ENCODE results near the gene BCL2L12. TPM values are rescaled to one million over a fixed set of nuclear protein-coding genes. Genes with fewer than 3 reads are reported as not detected.

Gene BCL2L12
- total RNA-seq, 1 experiment from 2014 or later = 93.9 TPM

DNA sequence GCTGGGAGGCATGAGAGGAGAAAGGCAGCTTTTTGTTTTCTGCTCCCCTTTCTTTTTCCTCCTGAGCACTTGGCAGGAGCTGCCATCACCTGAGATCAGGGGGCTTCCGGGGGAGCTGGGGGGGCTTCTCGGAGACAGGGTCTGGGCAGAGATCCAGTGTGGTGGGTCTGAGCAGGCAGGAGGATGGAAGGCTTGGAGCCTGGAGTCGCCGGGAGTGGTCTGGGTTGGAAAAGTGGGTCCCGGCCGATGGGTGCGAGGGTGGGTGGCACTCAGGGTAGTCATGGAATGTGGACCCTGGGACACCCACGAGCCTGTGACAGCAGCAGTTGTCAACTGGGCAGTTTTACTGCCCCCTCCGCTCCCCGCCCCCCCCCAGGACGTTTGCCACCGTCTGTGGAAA lies 21.4 kb downstream of the BCL2L12 start:
- Histone ChIP-seq H2AFZ (ENCODE audit: low read depth, low read length, poor library complexity, severe bottlenecking) (no peak overlapping the region), H3K4me2 (ENCODE audit: low read length) (no peak overlapping the region), H3K9ac (ENCODE audit: low read length) (no peak overlapping the region), H3K27me3 (ENCODE audit: insufficient read depth, low read length) (no peaks in the 10 kb centered on the region), H3K36me3 (ENCODE audit: control insufficient read depth in 1 of 2, insufficient read depth in 2 of 2, low read length in 2 of 2) (peaks cover 35 to 46% of the 10 kb centered on the region in 2 experiments), H3K27ac (ENCODE audit: low read depth, low read length) (no peak overlapping the region), H3K9me2 (ENCODE audit: insufficient read depth) (no peaks in the 10 kb centered on the region), H3K9me3 (ENCODE audit: control insufficient read depth in 1 of 2, insufficient read depth in 1 of 2, low read depth in 1 of 2, low read length in 2 of 2) (no peaks in the 10 kb centered on the region), H3K4me1 (ENCODE audit: control insufficient read depth in 1 of 2, insufficient read depth in 2 of 2, low read length in 2 of 2) (peaks cover 0 to 26% of the 10 kb centered on the region in 2 experiments; a peak in 2 of 4 replicates), H4K20me1 (ENCODE audit: insufficient read depth) (peaks cover 13% of the 10 kb centered on the region; the same call in 1 of the 2 replicates), H3K79me2 (ENCODE audit: insufficient read depth, low read length) (peaks cover 37% of the 10 kb centered on the region), H3K4me3 (replicated peaks in 1 of 2; ENCODE audit: low read depth in 1 of 2, low read length in 2 of 2) (no peak overlapping the region)
- ATAC-seq (no peak), DNase-seq (ENCODE audit: low read depth, low spot score) (no peak)
- BruUV-seq (replicated peaks) = no TSS peak
- ChIA-PET POLR2A (interaction anchor here (1.0 kb wide), 1 partner anchor 31 kb away, joined by 3 read pairs; no protein-coding TSS in a partner anchor), CTCF (interaction anchor here (0.9 kb wide), 1 partner anchor 11 kb away, joined by 3 read pairs; no protein-coding TSS in a partner anchor), RAD21 (ENCODE audit: low non-redundant PET in 1 of 2, low total read pairs in 2 of 2, uncharacterized antibody in 2 of 2, unreplicated experiment in 2 of 2) (no interaction called here)
- intact Hi-C loops (cut with micrococcal nuclease) = no loop called here
- TF ChIP-seq ELF1 (IDR thresholded peaks at IDR 0.05; ENCODE audit: borderline replicate concordance, low read depth) (no peak), ZNF274 (IDR thresholded peaks at IDR 0.05; ENCODE audit: low read depth, low read length) (no peak), CBX3 (IDR thresholded peaks at IDR 0.05; ENCODE audit: low read depth) (no peak)

DNA sequence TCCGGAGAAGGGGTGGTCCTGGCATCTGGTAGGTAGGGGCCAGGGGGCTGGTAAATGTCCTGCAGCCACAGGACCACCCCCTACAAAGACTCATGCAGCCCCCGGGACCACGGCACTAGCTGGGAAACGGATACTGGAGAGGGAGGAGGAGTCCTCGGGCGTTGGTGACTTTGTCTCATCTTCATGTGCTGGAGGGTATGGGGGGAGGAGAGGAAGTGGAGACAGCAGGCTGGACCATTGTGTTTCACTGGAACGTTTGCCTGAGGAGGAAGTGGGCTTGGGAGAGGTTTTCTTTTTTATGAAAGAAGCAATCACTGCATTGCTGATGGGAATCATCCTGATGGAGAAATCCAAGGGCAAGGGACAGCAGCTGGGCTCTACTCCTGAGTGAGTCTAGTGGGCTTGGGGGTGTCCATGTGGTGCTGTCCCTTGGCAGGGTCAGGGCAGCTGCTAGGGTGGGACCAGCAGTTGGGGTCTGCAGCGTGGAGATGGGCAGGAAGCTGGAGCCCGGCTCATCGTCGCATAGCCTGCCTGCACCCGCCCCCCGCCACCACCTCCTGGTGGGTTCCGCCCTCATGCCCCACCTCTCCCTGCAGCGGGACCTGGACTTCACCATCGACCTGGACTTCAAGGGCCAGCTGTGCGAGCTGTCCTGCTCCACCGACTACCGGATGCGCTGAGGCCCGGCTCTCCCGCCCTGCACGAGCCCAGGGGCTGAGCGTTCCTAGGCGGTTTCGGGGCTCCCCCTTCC lies 22.0 kb downstream of the BCL2L12 start:
- H3K79me2 ChIP-seq (ENCODE audit: insufficient read depth, low read length) = peaks cover 31% of the 10 kb centered on the region
- intact Hi-C loops (cut with micrococcal nuclease) = no loop called here
- peaks cover 30 to 40% of the 10 kb centered on the region in 2 experiments for H3K36me3 ChIP-seq (ENCODE audit: control insufficient read depth in 1 of 2, insufficient read depth in 2 of 2, low read length in 2 of 2)
- ATAC-seq (no peak), DNase-seq (ENCODE audit: low read depth, low spot score) (no peak)
- H2AFZ ChIP-seq (ENCODE audit: low read depth, low read length, poor library complexity, severe bottlenecking) = no peak overlapping the region
- ChIA-PET CTCF (no interaction called here), RAD21 (ENCODE audit: low non-redundant PET in 1 of 2, low total read pairs in 2 of 2, uncharacterized antibody in 2 of 2, unreplicated experiment in 2 of 2) (interaction anchor here in 1 of 2 experiments (0.6 kb wide), 1 partner anchor 10 kb away, joined by 3 read pairs; no protein-coding TSS in a partner anchor), POLR2A (interaction anchor here (1.0 kb wide), 1 partner anchor 30 kb away, joined by 3 read pairs; no protein-coding TSS in a partner anchor)
- no peak overlapping the region for H3K27ac ChIP-seq (ENCODE audit: low read depth, low read length)
- no peaks in the 10 kb centered on the region for H3K27me3 ChIP-seq (ENCODE audit: insufficient read depth, low read length)
- no peaks in the 10 kb centered on the region for H3K9me3 ChIP-seq (ENCODE audit: control insufficient read depth in 1 of 2, insufficient read depth in 1 of 2, low read depth in 1 of 2, low read length in 2 of 2)
- BruUV-seq (replicated peaks) = no TSS peak
- no peak overlapping the region for H3K9ac ChIP-seq (ENCODE audit: low read length)
- H3K4me3 ChIP-seq (replicated peaks in 1 of 2; ENCODE audit: low read depth in 1 of 2, low read length in 2 of 2) = no peak overlapping the region
- peaks cover 0 to 26% of the 10 kb centered on the region in 2 experiments; a peak in 2 of 4 replicates for H3K4me1 ChIP-seq (ENCODE audit: control insufficient read depth in 1 of 2, insufficient read depth in 2 of 2, low read length in 2 of 2)
- peaks cover 8% of the 10 kb centered on the region; the same call in 1 of the 2 replicates for H4K20me1 ChIP-seq (ENCODE audit: insufficient read depth)
- TF ChIP-seq ZFX (IDR thresholded peaks at IDR 0.05) (no peak), POLR2AphosphoS5 (IDR thresholded peaks at IDR 0.05; ENCODE audit: low read depth, low read length) (peak; percentile 39; the same call in 1 of the 2 replicates)
- H3K4me2 ChIP-seq (ENCODE audit: low read length) = no peak overlapping the region
- no peaks in the 10 kb centered on the region for H3K9me2 ChIP-seq (ENCODE audit: insufficient read depth)
